K562 (cell line): Measurements from ENCODE around the gene PA2G4. TPM values are rescaled to one million over a fixed set of nuclear protein-coding genes. Genes with fewer than 3 reads are reported as not detected.

Source experiments
- BHLHE40 ChIP-seq: IDR thresholded peaks from 2 replicates; pipeline ENCODE4 v1.6.1; 2011; ENCODE audit warnings: low read length, improper control_type of control experiment
- CC2D1A ChIP-seq: fragments of 450-650 bp; IDR thresholded peaks from 2 replicates; pipeline ENCODE4 v1.6.1; 2017; ENCODE audit warnings: mild to moderate bottlenecking
- ETS2 ChIP-seq: IDR thresholded peaks from 2 replicates; pipeline ENCODE4 v1.6.1; 2016; ENCODE audit warnings: borderline replicate concordance, missing genetic modification characterization, mild to moderate bottlenecking, moderate library complexity, missing compliant biosample characterization; ENCODE audit not compliant: poor library complexity, severe bottlenecking
- HSF4 ChIP-seq: fragments of 250-450 bp; sonication (Bioruptor Pico); IDR thresholded peaks from 2 replicates; pipeline ENCODE4 v2.1.2; 2022; ENCODE audit warnings: mild to moderate bottlenecking, moderate library complexity, borderline replicate concordance
- SREBF2 ChIP-seq: sonication (generic); formaldehyde crosslinking; IDR thresholded peaks from 2 replicates; pipeline ENCODE4 v1.4.0; 2020; ENCODE audit warnings: mild to moderate bottlenecking, missing genetic modification reagents
- ZBTB40 ChIP-seq, 2 experiments: fragments of 450-650 bp in 1 of 2; sonication (generic) in 1 of 2; formaldehyde crosslinking in 1 of 2; IDR thresholded peaks; 2 replicates each; pipeline versions ENCODE4 v1.7.1 to v1.9.0; 2016 to 2022; ENCODE audit warnings: inconsistent platforms in 1 of 2, mild to moderate bottlenecking in 1 of 2, missing genetic modification reagents in 1 of 2
- ZNF232 ChIP-seq: sonication (generic); formaldehyde crosslinking; IDR thresholded peaks from 2 replicates; pipeline ENCODE4 v1.8.0; 2022; ENCODE audit warnings: mild to moderate bottlenecking, missing genetic modification reagents
- ZNF280B ChIP-seq: fragments of 250-450 bp; sonication (Bioruptor Pico); IDR thresholded peaks from 2 replicates; pipeline ENCODE4 v1.5.1; 2021; ENCODE audit warnings: mild to moderate bottlenecking
- ZNF347 ChIP-seq: fragments of 450-650 bp; formaldehyde crosslinking; IDR thresholded peaks from 2 replicates; pipeline ENCODE4 v1.4.0; 2020; ENCODE audit warnings: low read depth, mild to moderate bottlenecking, moderate library complexity
- ZNF445 ChIP-seq: fragments of 250-450 bp; sonication (Bioruptor Pico); IDR thresholded peaks from 2 replicates; pipeline ENCODE4 v1.4.0; 2020; ENCODE audit warnings: low read depth, mild to moderate bottlenecking, moderate library complexity
- polyA plus RNA-seq, 8 experiments: library from polyadenylated mRNA; depleted of rRNA in 4 of 8; stranded (reverse) in 5 of 8; unstranded in 3 of 8; fragments of >200 nt; fragmentation: Nextera tagmentation in 2 of 8; fragmentation: Illumina TruSeq in 1 of 8; extraction: Ambion mirVana in 2 of 8; extraction: Trizol in 1 of 8; gene quantifications; 2 replicates each; pipeline versions ENCODE4 v1.2.1 to v1.2.3, GENCODE V29; 2011 to 2014; ENCODE audit warnings: inconsistent platforms in 1 of 8, missing spikeins in 1 of 8
- total RNA-seq, 7 experiments: library from RNA; depleted of rRNA in 6 of 7; stranded (reverse); fragments of >200 nt in 6 of 7; fragmentation: Illumina TruSeq in 2 of 7; extraction: Trizol in 2 of 7; gene quantifications; 2 replicates each; pipeline versions ENCODE4 v1.2.1 to v1.2.3, GENCODE V29; 2011 to 2021; ENCODE audit warnings: low replicate concordance in 1 of 7

PA2G4 gene
- total and polyA plus RNA-seq, 9 of the 15 experiments (the other 6 are each of a cell fraction or from before 2014, with no cell fraction given), result 230 to 925 (median 638) TPM

DNA sequence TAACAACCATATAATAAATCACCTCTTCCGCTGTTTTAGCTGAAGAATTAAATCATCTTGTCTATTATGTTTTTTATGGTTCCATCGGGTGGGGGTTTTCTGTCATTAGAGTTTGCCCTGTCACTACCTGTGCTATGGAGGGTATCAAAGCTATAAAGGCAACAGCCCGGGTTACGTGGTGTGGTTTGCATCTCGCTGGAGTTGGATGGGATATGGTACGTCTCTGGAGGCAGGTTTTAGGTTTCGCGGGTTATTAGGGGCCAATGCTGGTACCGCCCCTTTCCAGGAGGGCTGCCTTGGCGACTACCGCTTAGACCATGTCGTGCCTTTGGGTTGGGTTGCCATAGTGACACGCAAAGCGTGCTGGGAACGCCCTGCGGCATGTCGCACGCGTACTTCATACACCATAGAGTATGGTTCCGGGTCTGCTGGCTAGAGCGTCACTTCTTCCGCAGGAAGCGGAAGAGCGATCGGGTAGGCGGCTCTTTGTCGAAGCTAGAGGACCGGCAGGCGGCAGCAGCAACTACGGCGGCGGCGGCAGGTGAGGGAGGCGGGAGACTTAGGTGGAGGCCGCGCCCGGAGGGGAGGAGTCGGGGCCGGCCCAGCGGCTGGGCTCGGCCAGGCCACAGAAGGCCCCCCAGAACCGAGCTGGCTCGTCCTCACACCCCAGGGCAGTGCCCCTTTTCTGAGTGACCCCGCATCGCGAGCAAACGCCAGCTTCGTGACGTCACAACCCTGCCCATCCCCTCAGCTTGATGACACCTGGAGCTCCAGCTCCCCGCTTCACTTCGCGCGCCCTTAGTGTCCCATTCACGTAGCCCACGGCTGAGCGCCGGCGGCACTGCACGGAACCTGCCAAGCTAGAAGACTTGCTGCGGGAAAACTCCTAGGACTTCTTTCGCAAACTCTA, 13.7 kb downstream of the PA2G4 start, which contains the start of gene ZC3H10 (continued):
- TF ChIP-seq ZBTB40 (IDR thresholded peaks at IDR 0.05) (peak; percentile 99), ZBTB40 (CRISPR knock-in tag; IDR thresholded peaks at IDR 0.05) (no peak), ZNF232 (CRISPR knock-in tag) (no peak), ETS2 (tag) (no peak), HSF4 (no peak), ZNF347 (CRISPR knock-in tag) (no peak), CC2D1A (no peak), ZNF280B (CRISPR knock-in tag) (no peak), ZNF445 (peak; percentile 85; the same call in 1 of the 2 replicates), BHLHE40 (peak; percentile 93), SREBF2 (CRISPR knock-in tag) (no peak)
